Measurements from ENCODE around the gene CLSTN2.

The CLSTN2 gene

GRCh38 chr3:140568131-140568530 lies 633.1 kb downstream of the CLSTN2 start:
- Histone ChIP-seq H3K4me1 (ENCODE audit: control insufficient read depth, insufficient read depth, low read length) (no peaks in the 10 kb centered on the region), H3K4me3 (ENCODE audit: low read depth, low read length) (no peak overlapping the region), H3K36me3 (ENCODE audit: control insufficient read depth in 2 of 2, insufficient read depth in 1 of 2, low read length in 2 of 2) (no peaks in the 10 kb centered on the region), H3K9me3 (ENCODE audit: control insufficient read depth, insufficient read depth, low read depth, low read length) (no peaks in the 10 kb centered on the region), H3K27ac (ENCODE audit: extremely low read depth, low read depth, low read length) (no peak overlapping the region)
- POLR2A ChIA-PET, result no interaction called here
- CTCF ChIA-PET, result interaction anchor here (0.5 kb wide), 1 partner anchor 68 kb away, joined by 3 read pairs; no protein-coding TSS in a partner anchor
- TF ChIP-seq PRDM2 (tag by site-specific recombination; IDR thresholded peaks at IDR 0.05; ENCODE audit: borderline replicate concordance) (no peak), ZNF391 (tag by site-specific recombination; IDR thresholded peaks at IDR 0.05; ENCODE audit: borderline replicate concordance, low read depth) (no peak), ZNF792 (tag by site-specific recombination; IDR thresholded peaks at IDR 0.05) (no peak), ZNF639 (tag by site-specific recombination; IDR thresholded peaks at IDR 0.05) (no peak), ZNF211 (tag by site-specific recombination; IDR thresholded peaks at IDR 0.05; ENCODE audit: low read depth) (no peak), INSM2 (tag by site-specific recombination; IDR thresholded peaks at IDR 0.05) (no peak)

GRCh38 chr3:140568842-140569520 lies 634.0 kb downstream of the CLSTN2 start:
- Histone ChIP-seq H3K36me3 (ENCODE audit: control insufficient read depth in 2 of 2, insufficient read depth in 1 of 2, low read length in 2 of 2) (no peaks in the 10 kb centered on the region), H3K9me3 (ENCODE audit: control insufficient read depth, insufficient read depth, low read depth, low read length) (no peaks in the 10 kb centered on the region), H3K4me1 (ENCODE audit: control insufficient read depth, insufficient read depth, low read length) (no peaks in the 10 kb centered on the region), H3K4me3 (ENCODE audit: low read depth, low read length) (no peak overlapping the region), H3K27ac (ENCODE audit: extremely low read depth, low read depth, low read length) (no peak overlapping the region)
- ChIA-PET POLR2A (no interaction called here), CTCF (no interaction called here)
- TF ChIP-seq ZNF571 (tag by site-specific recombination; IDR thresholded peaks at IDR 0.05) (no peak), EGR2 (tag by site-specific recombination; IDR thresholded peaks at IDR 0.05; ENCODE audit: low read depth) (no peak), BCL6B (tag by site-specific recombination; IDR thresholded peaks at IDR 0.05) (no peak), SP3 (tag by site-specific recombination; IDR thresholded peaks at IDR 0.05) (no peak), ZNF449 (tag by site-specific recombination; IDR thresholded peaks at IDR 0.05) (no peak), ZNF16 (tag by site-specific recombination; IDR thresholded peaks at IDR 0.05; ENCODE audit: low read depth) (no peak), ZNF707 (tag by site-specific recombination; IDR thresholded peaks at IDR 0.05) (no peak), ZNF830 (tag by site-specific recombination; IDR thresholded peaks at IDR 0.05; ENCODE audit: low read depth) (no peak), REPIN1 (tag by site-specific recombination; IDR thresholded peaks at IDR 0.05; ENCODE audit: low read depth) (no peak), SP2 (tag by site-specific recombination; IDR thresholded peaks at IDR 0.05) (no peak), ZBTB11 (tag by site-specific recombination; conservative IDR thresholded peaks at IDR 0.05; ENCODE audit: low read depth) (no peak), ZNF174 (tag by site-specific recombination; IDR thresholded peaks at IDR 0.05) (no peak)

Data from HEK293 (cell line).